CD14-positive monocyte (primary cell): ENCODE data around the gene VNN1. TPM values are rescaled to one million over a fixed set of nuclear protein-coding genes. Genes with fewer than 3 reads are reported as not detected.

Experiments
- DNase-seq, 3 donors: peaks; one replicate each; pipeline ENCODE4 v3.0.0-alpha.2; 2011 to 2022
- H2AFZ ChIP-seq: 2 replicates; pipeline ENCODE4 v1.6.0; 2012; ENCODE audit warnings: mild to moderate bottlenecking, low read depth, low read length, inconsistent platforms; ENCODE audit not compliant: insufficient read depth, poor library complexity, severe bottlenecking
- H3K27ac ChIP-seq, 2 donors: 1 replicate in 1 of 2; 2 replicates in 1 of 2; pipeline ENCODE4 v1.5.1; 2012 to 2013; ENCODE audit warnings: low read length in 2 of 2, control low read depth in 1 of 2, inconsistent platforms in 1 of 2, low read depth in 1 of 2, mild to moderate bottlenecking in 1 of 2
- H3K27me3 ChIP-seq, 2 donors: one replicate each; pipeline versions ENCODE4 v1.6.0 to v1.6.1; 2011 to 2013; ENCODE audit warnings: low read length in 2 of 2; ENCODE audit not compliant: control insufficient read depth in 2 of 2, insufficient read depth in 2 of 2
- H3K36me3 ChIP-seq, 2 donors: replicated peaks in 1 of 2; 1 replicate in 1 of 2; 2 replicates in 1 of 2; pipeline versions ENCODE4 v1.5.1 to v1.6.1; 2012 to 2013; ENCODE audit warnings: low read length in 2 of 2, control low read depth in 1 of 2, inconsistent platforms in 1 of 2, mild to moderate bottlenecking in 1 of 2; ENCODE audit not compliant: insufficient read depth in 2 of 2, control insufficient read depth in 1 of 2
- H3K4me1 ChIP-seq, 2 donors: 1 replicate in 1 of 2; 2 replicates in 1 of 2; pipeline versions ENCODE4 v1.5.1 to v1.6.1; 2012 to 2013; ENCODE audit warnings: low read length in 2 of 2, control low read depth in 1 of 2, inconsistent platforms in 1 of 2, mild to moderate bottlenecking in 1 of 2, moderate library complexity in 1 of 2; ENCODE audit not compliant: insufficient read depth in 2 of 2, control insufficient read depth in 1 of 2
- H3K4me2 ChIP-seq: replicated peaks from 2 replicates; pipeline ENCODE3; 2012; ENCODE audit warnings: low read length, moderate library complexity, mild to moderate bottlenecking; ENCODE audit not compliant: poor library complexity, severe bottlenecking; ENCODE audit errors: extremely low read depth
- H3K4me3 ChIP-seq, 3 experiments: fragments of 200-600 bp in 1 of 3; sonication (generic) in 1 of 3; replicated peaks in 1 of 3; 1 replicate in 2 of 3; 2 replicates in 1 of 3; pipeline ENCODE4 v1.5.1; 2011 to 2013; ENCODE audit warnings: low read length in 3 of 3, mild to moderate bottlenecking in 3 of 3, control low read depth in 2 of 3, low read depth in 2 of 3, inconsistent platforms in 1 of 3, moderate library complexity in 1 of 3
- H3K79me2 ChIP-seq: 2 replicates; pipeline ENCODE4 v1.6.0; 2012; ENCODE audit warnings: mild to moderate bottlenecking, control low read depth, inconsistent platforms, low read length, moderate library complexity; ENCODE audit not compliant: insufficient read depth
- H3K9ac ChIP-seq: 2 replicates; pipeline ENCODE4 v1.6.0; 2017; ENCODE audit warnings: low read length, mild to moderate bottlenecking; ENCODE audit not compliant: insufficient read depth, poor library complexity, severe bottlenecking
- H3K9me3 ChIP-seq, 2 donors: replicated peaks in 1 of 2; 1 replicate in 1 of 2; 2 replicates in 1 of 2; pipeline versions ENCODE4 v1.5.1 to v1.6.1; 2012 to 2013; ENCODE audit warnings: low read length in 2 of 2, control low read depth in 1 of 2; ENCODE audit not compliant: control insufficient read depth in 1 of 2, insufficient read depth in 1 of 2
- H4K20me1 ChIP-seq: 2 replicates; pipeline ENCODE4 v1.6.0; 2012; ENCODE audit warnings: mild to moderate bottlenecking, low read length, control low read depth, moderate library complexity; ENCODE audit not compliant: insufficient read depth
- H3K27ac Mint-ChIP-seq, 7 donors: one replicate each; pipeline ENCODE4 v1.8.0; 2020; ENCODE audit warnings: mild to moderate bottlenecking in 7 of 7, mixed read lengths in 7 of 7, moderate library complexity in 6 of 7, inconsistent platforms in 2 of 7
- H3K27me3 Mint-ChIP-seq, 3 donors: one replicate each; pipeline ENCODE4 v1.8.0; 2021 to 2022; ENCODE audit warnings: low read depth in 3 of 3, mild to moderate bottlenecking in 3 of 3, mixed read lengths in 3 of 3, moderate library complexity in 3 of 3, inconsistent platforms in 1 of 3
- H3K36me3 Mint-ChIP-seq, 2 donors: one replicate each; pipeline ENCODE4 v1.8.0; 2020; ENCODE audit warnings: mixed read lengths in 2 of 2, inconsistent platforms in 1 of 2, mild to moderate bottlenecking in 1 of 2
- H3K4me1 Mint-ChIP-seq: one replicate; pipeline ENCODE4 v1.8.0; 2020; ENCODE audit warnings: mild to moderate bottlenecking, mixed read lengths
- H3K4me3 Mint-ChIP-seq, 2 donors: one replicate each; pipeline ENCODE4 v1.8.0; 2020; ENCODE audit warnings: mild to moderate bottlenecking in 2 of 2, mixed read lengths in 2 of 2, moderate library complexity in 1 of 2
- H3K9me3 Mint-ChIP-seq, 7 donors: one replicate each; pipeline ENCODE4 v1.8.0; 2020 to 2022; ENCODE audit warnings: mixed read lengths in 7 of 7, mild to moderate bottlenecking in 6 of 7, moderate library complexity in 6 of 7, inconsistent platforms in 2 of 7
- CTCF ChIP-seq: fragments of 200-600 bp; IDR thresholded peaks from one replicate; pipeline ENCODE4 v1.8.0; 2022; ENCODE audit warnings: antibody characterized with exemption, mild to moderate bottlenecking
- WGBS: methylation state at CpG from one replicate; pipeline ENCODE4 v1.1.5; 2013; ENCODE audit warnings: missing lambda C conversion rate; ENCODE audit not compliant: insufficient coverage; 5-methylcytosine and 5-hydroxymethylcytosine counted together
- intact Hi-C, 2 donors: fragments of 100-400 bp; cut with micrococcal nuclease; formaldehyde crosslinking; loops; one replicate each; pipeline versions ENCODE4 v1.15.0 to v1.15.1; 2023
- polyA plus RNA-seq, 3 donors: library from polyadenylated mRNA; depleted of rRNA in 1 of 3; unstranded in 2 of 3; stranded (reverse) in 1 of 3; fragments of 300-500 nt in 2 of 3; fragments of >200 nt in 1 of 3; fragmentation: Illumina TruSeq in 2 of 3; gene quantifications; 1 replicate in 2 of 3; 2 replicates in 1 of 3; pipeline ENCODE4 v1.2.3, GENCODE V29; 2012 to 2021

The VNN1 gene
- polyA plus RNA-seq, 3 donors: 7.9 to 61.2 (median 47.9) TPM

- 100% methylated on average over 2 of the region's 10 CpGs for WGBS
- Mint-ChIP-seq H3K4me3 (no peak overlapping the region), H3K27ac (peak overlapping the region in 1 of 7 donors; percentile 37), H3K27me3 (peaks cover 0 to 1% (median 0%) of the 10 kb centered on the region in 3 donors), H3K36me3 (peaks cover 38 to 40% of the 10 kb centered on the region in 2 donors), H3K4me1 (peaks cover 18% of the 10 kb centered on the region), H3K9me3 (no peaks in the 10 kb centered on the region)
- H2AFZ ChIP-seq: no peak overlapping the region
- no peak overlapping the region for H3K9ac ChIP-seq
- peaks cover 14 to 31% of the 10 kb centered on the region in 2 donors for H3K36me3 ChIP-seq
- H3K4me1 ChIP-seq: peaks cover 15% of the 10 kb centered on the region in 2 donors
- H3K27me3 ChIP-seq: no peaks in the 10 kb centered on the region
- no peaks in the 10 kb centered on the region for H3K9me3 ChIP-seq
- no peak overlapping the region for H3K27ac ChIP-seq
- H3K4me2 ChIP-seq: no peak overlapping the region
- TF ChIP-seq CTCF: no peak
- H4K20me1 ChIP-seq: no peaks in the 10 kb centered on the region
- DNase-seq: no peak
- H3K4me3 ChIP-seq: no peak overlapping the region
- intact Hi-C loops: loop anchor here in 1 of 2 donors (5.0 kb wide), 1 partner anchor 43 kb away; no protein-coding TSS in a partner anchor
- H3K79me2 ChIP-seq: no peaks in the 10 kb centered on the region
These were observed 6.0 kb upstream of the VNN1 start for GRCh38 chr6:132719736-132720448.

GRCh38 chr6:132715881-132716637, 2.2 kb upstream of the VNN1 start:
- no peak for DNase-seq
- intact Hi-C loops: loop anchor here in 1 of 2 donors (2.0 to 5.0 kb wide), 2 partner anchors 19 to 39 kb away; no protein-coding TSS in a partner anchor

More at GRCh38 chr6:132715881-132716637, 2.2 kb upstream of the VNN1 start:
- WGBS: 100% methylated on average over 1 of the region's 9 CpGs
- H3K9me3 ChIP-seq: no peaks in the 10 kb centered on the region
- H2AFZ ChIP-seq: no peak overlapping the region
- peaks cover 49% of the 10 kb centered on the region for H3K4me1 Mint-ChIP-seq
- no peaks in the 10 kb centered on the region for H3K36me3 ChIP-seq
- peaks cover 6% of the 10 kb centered on the region for H3K79me2 ChIP-seq
- no peak overlapping the region for H3K4me3 ChIP-seq
- H3K4me2 ChIP-seq: no peak overlapping the region
- H3K27ac ChIP-seq: no peak overlapping the region
- no peak for TF ChIP-seq CTCF
- peaks cover 48 to 53% of the 10 kb centered on the region in 2 donors for H3K4me1 ChIP-seq
- peaks cover 10 to 13% of the 10 kb centered on the region in 2 donors for H3K36me3 Mint-ChIP-seq
- H3K27me3 ChIP-seq: no peaks in the 10 kb centered on the region
- peak overlapping the region in 1 of 7 donors; percentile 60 for H3K27ac Mint-ChIP-seq
- no peak overlapping the region for H3K9ac ChIP-seq
- no peak overlapping the region for H3K4me3 Mint-ChIP-seq
- peaks cover 0 to 3% (median 0%) of the 10 kb centered on the region in 3 donors for H3K27me3 Mint-ChIP-seq
- H3K9me3 Mint-ChIP-seq: peaks cover 0 to 4% (median 0%) of the 10 kb centered on the region in 7 donors
- no peaks in the 10 kb centered on the region for H4K20me1 ChIP-seq
